K562 (cell line): ENCODE measurements around the gene FBXO46.

ENCODE experiments used
- CC2D1A ChIP-seq: fragments of 450-650 bp; IDR thresholded peaks from 2 replicates; pipeline ENCODE4 v1.6.1; 2017; ENCODE audit warnings: mild to moderate bottlenecking
- FOXM1 ChIP-seq, 2 experiments: fragments of 450-650 bp in 1 of 2; sonication (generic) in 1 of 2; formaldehyde crosslinking in 1 of 2; IDR thresholded peaks; 2 replicates each; pipeline versions ENCODE4 v1.6.1 to v1.9.0; 2017 to 2022; ENCODE audit warnings: low read depth in 2 of 2, mild to moderate bottlenecking in 2 of 2, missing genetic modification reagents in 1 of 2, moderate library complexity in 1 of 2
- KDM1A ChIP-seq, 2 experiments: fragments of 450-650 bp; IDR thresholded peaks; 2 replicates each; pipeline ENCODE4 v1.6.1; 2016; ENCODE audit warnings: mild to moderate bottlenecking in 2 of 2
- NR1H2 ChIP-seq: sonication (generic); formaldehyde crosslinking; IDR thresholded peaks from 2 replicates; pipeline ENCODE4 v1.4.0; 2020; ENCODE audit warnings: mild to moderate bottlenecking, missing genetic modification reagents
- POLR2A ChIP-seq: fragments of 450-650 bp; conservative IDR thresholded peaks from 2 replicates; pipeline ENCODE4 v1.6.1; 2016
- ZNF311 ChIP-seq: fragments of 250-450 bp; sonication (Bioruptor Pico); IDR thresholded peaks from 2 replicates; pipeline ENCODE4 v1.4.0; 2020; ENCODE audit warnings: mild to moderate bottlenecking, moderate library complexity
- TF ChIP-seq, protein P1 (sequence below), 3 experiments: IDR thresholded peaks in 2 of 3; conservative IDR thresholded peaks in 1 of 3; 2 replicates each; pipeline ENCODE4 v1.5.1; 2011 to 2012; ENCODE audit warnings: low read length in 3 of 3, mild to moderate bottlenecking in 3 of 3, control low read depth in 2 of 3, improper control_type of control experiment in 1 of 3, inconsistent platforms in 1 of 3, low read depth in 1 of 3, mixed read lengths in 1 of 3, moderate library complexity in 1 of 3; ENCODE audit not compliant: insufficient read depth in 2 of 3

GRCh38 chr19:45712699-45713067, 18.0 kb downstream of the FBXO46 start:
- TF ChIP-seq KDM1A (IDR thresholded peaks at IDR 0.05) (no peak), ZNF311 (CRISPR knock-in tag) (no peak), CC2D1A (no peak), POLR2A (no peak), NR1H2 (CRISPR knock-in tag) (no peak), FOXM1 (IDR thresholded peaks at IDR 0.05; ENCODE audit: low read depth) (no peak), FOXM1 (CRISPR knock-in tag; IDR thresholded peaks at IDR 0.05; ENCODE audit: low read depth) (no peak)
- TF ChIP-seq, protein P1, sequence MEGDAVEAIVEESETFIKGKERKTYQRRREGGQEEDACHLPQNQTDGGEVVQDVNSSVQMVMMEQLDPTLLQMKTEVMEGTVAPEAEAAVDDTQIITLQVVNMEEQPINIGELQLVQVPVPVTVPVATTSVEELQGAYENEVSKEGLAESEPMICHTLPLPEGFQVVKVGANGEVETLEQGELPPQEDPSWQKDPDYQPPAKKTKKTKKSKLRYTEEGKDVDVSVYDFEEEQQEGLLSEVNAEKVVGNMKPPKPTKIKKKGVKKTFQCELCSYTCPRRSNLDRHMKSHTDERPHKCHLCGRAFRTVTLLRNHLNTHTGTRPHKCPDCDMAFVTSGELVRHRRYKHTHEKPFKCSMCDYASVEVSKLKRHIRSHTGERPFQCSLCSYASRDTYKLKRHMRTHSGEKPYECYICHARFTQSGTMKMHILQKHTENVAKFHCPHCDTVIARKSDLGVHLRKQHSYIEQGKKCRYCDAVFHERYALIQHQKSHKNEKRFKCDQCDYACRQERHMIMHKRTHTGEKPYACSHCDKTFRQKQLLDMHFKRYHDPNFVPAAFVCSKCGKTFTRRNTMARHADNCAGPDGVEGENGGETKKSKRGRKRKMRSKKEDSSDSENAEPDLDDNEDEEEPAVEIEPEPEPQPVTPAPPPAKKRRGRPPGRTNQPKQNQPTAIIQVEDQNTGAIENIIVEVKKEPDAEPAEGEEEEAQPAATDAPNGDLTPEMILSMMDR (IDR thresholded peaks at IDR 0.05 in 2 of 3, conservative IDR thresholded peaks at IDR 0.05 in 1 of 3; ENCODE audit: insufficient read depth in 2 of 3, low read depth in 1 of 3, low read length in 3 of 3), result no peak
